Keratinocyte (primary cell): ENCODE measurements around the gene NPRL2. TPM values are rescaled to one million over a fixed set of nuclear protein-coding genes. Genes with fewer than 3 reads are reported as not detected.

Experiments used
- DNase-seq: peaks from one replicate; pipeline ENCODE4 v3.0.0-alpha.2; 2011; ENCODE audit warnings: low read depth, missing footprints, low spot score
- FAIRE-seq: peaks from 2 replicates; lab custom pipeline; 2011; peaks lifted over from hg19 to GRCh38; lab: Jason Lieb, UNC
- H2AFZ ChIP-seq: 2 replicates; pipeline ENCODE4 v1.6.0; 2012; ENCODE audit warnings: low read length, control low read depth, inconsistent platforms; ENCODE audit not compliant: control insufficient read depth
- H3K27ac ChIP-seq: 2 replicates; pipeline ENCODE4 v1.5.1; 2011; ENCODE audit warnings: low read length; ENCODE audit not compliant: control insufficient read depth, insufficient read depth
- H3K27me3 ChIP-seq: 3 replicates; pipeline ENCODE4 v1.6.0; 2011; ENCODE audit warnings: low read length; ENCODE audit not compliant: control insufficient read depth, insufficient read depth; ENCODE audit errors: extremely low read depth
- H3K36me3 ChIP-seq, 2 experiments: 2 replicates in 1 of 2; 3 replicates in 1 of 2; pipeline ENCODE4 v1.5.1; 2011; ENCODE audit warnings: low read length in 2 of 2, mild to moderate bottlenecking in 1 of 2; ENCODE audit not compliant: control insufficient read depth in 2 of 2, insufficient read depth in 2 of 2; ENCODE audit errors: extremely low read depth in 1 of 2
- H3K4me1 ChIP-seq: 3 replicates; pipeline ENCODE4 v1.5.1; 2011; ENCODE audit warnings: low read length; ENCODE audit not compliant: control insufficient read depth, insufficient read depth; ENCODE audit errors: extremely low read depth
- H3K4me2 ChIP-seq: 3 replicates; pipeline ENCODE4 v1.6.0; 2011; ENCODE audit warnings: low read depth, low read length; ENCODE audit not compliant: control insufficient read depth, insufficient read depth; ENCODE audit errors: extremely low read depth
- H3K4me3 ChIP-seq, 3 experiments: fragments of 200-600 bp in 1 of 3; sonication (generic) in 1 of 3; 2 replicates in 2 of 3; 3 replicates in 1 of 3; pipeline ENCODE4 v1.5.1; 2011 to 2016; ENCODE audit warnings: low read length in 3 of 3, mild to moderate bottlenecking in 3 of 3, control low read depth in 2 of 3, inconsistent platforms in 1 of 3, low read depth in 1 of 3, mixed read lengths in 1 of 3, mixed run types in 1 of 3, moderate library complexity in 1 of 3; ENCODE audit not compliant: control insufficient read depth in 2 of 3, insufficient read depth in 2 of 3; ENCODE audit errors: extremely low read depth in 1 of 3
- H3K79me2 ChIP-seq: 2 replicates; pipeline ENCODE4 v1.6.0; 2012; ENCODE audit warnings: low read length; ENCODE audit not compliant: control insufficient read depth, insufficient read depth
- H3K9ac ChIP-seq: 3 replicates; pipeline ENCODE4 v1.6.0; 2011; ENCODE audit warnings: low read length; ENCODE audit not compliant: control insufficient read depth, insufficient read depth; ENCODE audit errors: extremely low read depth
- H3K9me1 ChIP-seq: 3 replicates; pipeline ENCODE4 v1.6.0; 2011; ENCODE audit warnings: low read length; ENCODE audit not compliant: control insufficient read depth, insufficient read depth; ENCODE audit errors: extremely low read depth
- H3K9me3 ChIP-seq: 2 replicates; pipeline ENCODE4 v1.5.1; 2012; ENCODE audit warnings: low read depth, low read length; ENCODE audit not compliant: control insufficient read depth
- H4K20me1 ChIP-seq: 3 replicates; pipeline ENCODE4 v1.6.0; 2011; ENCODE audit warnings: low read length; ENCODE audit not compliant: control insufficient read depth, insufficient read depth; ENCODE audit errors: extremely low read depth
- CTCF ChIP-seq, 3 experiments: IDR thresholded peaks in 1 of 3; conservative IDR thresholded peaks in 1 of 3; optimal IDR thresholded peaks in 1 of 3; 2 replicates in 2 of 3; 3 replicates in 1 of 3; pipeline versions ENCODE3 to v1.5.1; 2011; ENCODE audit warnings: low read length in 3 of 3, mild to moderate bottlenecking in 3 of 3, moderate library complexity in 2 of 3, control low read depth in 1 of 3, inconsistent platforms in 1 of 3; ENCODE audit not compliant: insufficient read depth in 2 of 3; ENCODE audit errors: extremely low read depth in 1 of 3
- EZH2 ChIP-seq: IDR thresholded peaks from one replicate; pipeline ENCODE4 v1.6.1; 2012; ENCODE audit warnings: inconsistent platforms, mild to moderate bottlenecking, low read length, moderate library complexity
- dilution Hi-C: fragments of 300-500 bp; cut with MboI; formaldehyde crosslinking; loops from one replicate; pipeline ENCODE4 v1.7.0; 2020; ENCODE audit warnings: low sequenced_read_pairs; ENCODE audit not compliant: extremely low pct_ligation_motif_present
- polyA plus RNA-seq, 5 experiments: library from polyadenylated mRNA; depleted of rRNA in 3 of 5; stranded (reverse) in 3 of 5; stranded (forward) in 1 of 5; unstranded in 1 of 5; fragments of >200 nt; gene quantifications; 1 replicate in 1 of 5; 2 replicates in 3 of 5; 3 replicates in 1 of 5; pipeline versions ENCODE4 v1.2.1 to v1.2.3, GENCODE V29; 2011 to 2012; ENCODE audit warnings: missing spikeins in 2 of 5, low read depth in 1 of 5, low replicate concordance in 1 of 5

The NPRL2 gene
- polyA plus RNA-seq, 1 donor (not counting 4 experiments of a cell fraction or from before 2014, with no cell fraction given), result 20.6 TPM

- H3K4me2 ChIP-seq, result peak overlapping the region; percentile 95
- peak overlapping the region; percentile 49 to 80 (median 80) for H3K4me3 ChIP-seq
- no peak overlapping the region for H3K27ac ChIP-seq
- H3K4me1 ChIP-seq, result peaks cover 12% of the 10 kb centered on the region
- peak overlapping the region; percentile 69 for H3K9ac ChIP-seq
- H3K27me3 ChIP-seq, result peaks cover 4% of the 10 kb centered on the region
- dilution Hi-C loops, result no loop called here
- peak overlapping the region; percentile 97 for H2AFZ ChIP-seq
- DNase-seq, result peak; percentile 81
- no peaks in the 10 kb centered on the region for H4K20me1 ChIP-seq
- H3K79me2 ChIP-seq, result no peaks in the 10 kb centered on the region
- H3K36me3 ChIP-seq, result no peaks in the 10 kb centered on the region
- FAIRE-seq, result peak; percentile 87
- TF ChIP-seq CTCF (optimal IDR thresholded peaks at IDR 0.05 in 1 of 3, IDR thresholded peaks at IDR 0.05 in 1 of 3, conservative IDR thresholded peaks at IDR 0.05 in 1 of 3; ENCODE audit: extremely low read depth in 1 of 3, insufficient read depth in 2 of 3, low read length in 3 of 3), result peak in 1 of 3 experiments; percentile 28
- no peak for TF ChIP-seq EZH2
- H3K9me1 ChIP-seq, result no peaks in the 10 kb centered on the region
- H3K9me3 ChIP-seq, result no peaks in the 10 kb centered on the region
Measured at GRCh38 chr3:50365080-50365841, 14.7 kb upstream of the NPRL2 start.

GRCh38 chr3:50364573-50365079 lies 14.1 kb upstream of the NPRL2 start:
- no peaks in the 10 kb centered on the region for H4K20me1 ChIP-seq
- no peak overlapping the region for H3K9ac ChIP-seq
- peaks cover 12% of the 10 kb centered on the region for H3K4me1 ChIP-seq
- FAIRE-seq (no peak), DNase-seq (no peak)
- peak overlapping the region; percentile 65 for H2AFZ ChIP-seq
- TF ChIP-seq CTCF (optimal IDR thresholded peaks at IDR 0.05 in 1 of 3, IDR thresholded peaks at IDR 0.05 in 1 of 3, conservative IDR thresholded peaks at IDR 0.05 in 1 of 3; ENCODE audit: extremely low read depth in 1 of 3, insufficient read depth in 2 of 3, low read length in 3 of 3), result no peak
- H3K36me3 ChIP-seq, result no peaks in the 10 kb centered on the region
- H3K4me3 ChIP-seq, result peak overlapping the region in 2 of 3 experiments; percentile 49 to 52
- H3K4me2 ChIP-seq, result peak overlapping the region; percentile 66
- no peaks in the 10 kb centered on the region for H3K9me1 ChIP-seq
- dilution Hi-C loops, result no loop called here
- no peak overlapping the region for H3K27ac ChIP-seq
- H3K9me3 ChIP-seq, result no peaks in the 10 kb centered on the region
- H3K27me3 ChIP-seq, result peaks cover 4% of the 10 kb centered on the region
- no peaks in the 10 kb centered on the region for H3K79me2 ChIP-seq
